Activated CD4-positive, alpha-beta T cell treated with anti-CD3 and anti-CD28 coated beads, Interleukin-2, amount 10 ng/mL, durations not matched to agents 24 days and 14 days (primary cell): ENCODE data around the gene PCDH10. TPM values are rescaled to one million over a fixed set of nuclear protein-coding genes. Genes with fewer than 3 reads are reported as not detected.

Source experiments
- DNase-seq: peaks from one replicate; pipeline ENCODE4 v3.0.0; 2022
- H3K27ac Mint-ChIP-seq: one replicate; pipeline ENCODE4 v1.8.0; 2022; ENCODE audit warnings: mild to moderate bottlenecking, mixed read lengths
- H3K27me3 Mint-ChIP-seq: one replicate; pipeline ENCODE4 v1.8.0; 2022; ENCODE audit warnings: mixed read lengths
- H3K36me3 Mint-ChIP-seq: one replicate; pipeline ENCODE4 v1.8.0; 2022; ENCODE audit warnings: low read depth, mild to moderate bottlenecking, mixed read lengths
- H3K4me1 Mint-ChIP-seq: one replicate; pipeline ENCODE4 v1.8.0; 2021; ENCODE audit warnings: mixed read lengths
- H3K4me3 Mint-ChIP-seq: one replicate; pipeline ENCODE4 v1.8.0; 2022; ENCODE audit warnings: mild to moderate bottlenecking, moderate library complexity, mixed read lengths
- H3K9me3 Mint-ChIP-seq: one replicate; pipeline ENCODE4 v1.8.0; 2021; ENCODE audit warnings: mixed read lengths
- intact Hi-C: fragments of 100-400 bp; cut with micrococcal nuclease; formaldehyde crosslinking; loops from one replicate; pipeline ENCODE4 v1.15.1; 2023
- total RNA-seq: library from RNA; stranded (reverse); gene quantifications from 2 replicates; pipeline ENCODE4 v1.2.3, GENCODE V29; 2022

Gene PCDH10
- total RNA-seq, 1 donor from 2014 or later, result not detected

DNA sequence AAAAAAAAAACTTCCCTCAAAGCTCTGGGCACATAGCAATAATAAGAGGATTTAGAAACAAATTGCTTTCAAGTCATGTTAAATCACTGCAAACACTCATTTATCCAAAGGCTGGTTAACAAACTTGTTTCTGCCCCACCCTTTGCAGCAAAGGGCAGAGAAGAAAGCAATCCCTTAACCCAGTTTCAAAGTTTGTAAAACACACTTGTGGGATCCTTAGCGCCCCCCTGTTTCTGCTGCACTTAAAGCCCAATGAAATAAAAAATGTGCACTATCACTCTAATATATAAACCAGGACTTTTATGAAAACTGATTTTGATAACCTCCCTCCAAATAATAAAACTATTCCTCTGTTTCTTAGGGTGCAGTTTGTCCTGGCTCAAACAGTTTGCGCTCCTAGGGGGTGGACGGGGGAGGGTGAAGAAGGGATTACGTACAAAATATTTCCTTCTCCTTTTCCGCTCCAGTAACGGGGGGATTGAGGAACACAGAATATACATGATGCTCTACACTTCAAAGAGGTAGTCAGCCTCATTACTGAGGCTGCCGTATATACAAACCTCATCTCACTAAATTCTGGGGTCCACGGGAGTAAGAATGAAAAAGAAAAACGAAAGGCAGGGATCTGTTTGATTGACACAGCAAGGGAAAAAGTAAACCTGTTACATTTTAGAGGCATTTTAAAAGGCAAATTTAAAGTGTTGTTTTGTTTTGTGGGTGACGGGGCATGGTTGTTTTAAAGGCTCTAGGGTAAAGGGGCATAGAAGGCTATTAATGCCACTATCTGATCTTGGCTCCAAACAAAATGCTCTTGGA is 3.1 kb upstream of the PCDH10 start:
- H3K36me3 Mint-ChIP-seq, result peaks cover 7% of the 10 kb centered on the region
- no peak for DNase-seq
- intact Hi-C loops, result no loop called here
- H3K9me3 Mint-ChIP-seq, result peaks cover 13% of the 10 kb centered on the region
- peaks cover 52% of the 10 kb centered on the region for H3K27me3 Mint-ChIP-seq
- peaks cover 13% of the 10 kb centered on the region for H3K4me1 Mint-ChIP-seq
- no peak overlapping the region for H3K27ac Mint-ChIP-seq
- no peak overlapping the region for H3K4me3 Mint-ChIP-seq

DNA sequence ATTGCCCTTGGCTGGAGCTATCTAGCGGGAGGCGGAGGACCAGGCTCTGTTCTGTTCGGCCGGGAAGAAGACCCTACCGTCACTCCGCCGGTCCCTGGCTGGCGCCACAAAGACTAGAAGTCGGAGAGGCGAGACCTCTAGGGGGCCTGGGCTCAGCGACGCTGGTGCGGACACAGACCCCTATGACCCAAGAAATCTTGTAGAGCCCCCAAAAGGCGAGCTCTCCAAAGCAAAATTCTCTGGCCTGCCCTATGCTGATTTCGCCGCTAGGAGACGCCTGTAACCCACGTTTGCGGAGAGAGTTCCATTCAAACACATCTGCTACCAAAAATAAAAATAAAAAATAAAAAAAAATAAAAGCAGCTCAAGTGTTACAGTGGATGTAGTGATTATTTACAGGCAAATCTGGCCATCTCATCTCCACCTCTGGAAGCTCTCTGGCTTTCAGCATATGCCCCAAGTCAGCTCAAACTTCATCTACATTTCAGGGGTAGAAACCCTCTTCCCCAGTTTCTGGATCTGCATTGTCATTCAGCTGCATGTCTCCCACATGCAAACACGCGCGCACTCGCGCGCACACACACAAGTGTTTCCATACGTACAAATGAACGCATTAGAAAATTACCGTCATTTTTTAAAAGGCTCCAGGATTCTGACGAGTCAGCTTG is 2.4 kb upstream of the PCDH10 start:
- Mint-ChIP-seq H3K9me3 (peaks cover 13% of the 10 kb centered on the region), H3K4me3 (no peak overlapping the region), H3K27ac (no peak overlapping the region), H3K27me3 (peaks cover 58% of the 10 kb centered on the region), H3K4me1 (peaks cover 13% of the 10 kb centered on the region), H3K36me3 (peaks cover 7% of the 10 kb centered on the region)
- intact Hi-C loops, result no loop called here
- DNase-seq, result peak; percentile 63

DNA sequence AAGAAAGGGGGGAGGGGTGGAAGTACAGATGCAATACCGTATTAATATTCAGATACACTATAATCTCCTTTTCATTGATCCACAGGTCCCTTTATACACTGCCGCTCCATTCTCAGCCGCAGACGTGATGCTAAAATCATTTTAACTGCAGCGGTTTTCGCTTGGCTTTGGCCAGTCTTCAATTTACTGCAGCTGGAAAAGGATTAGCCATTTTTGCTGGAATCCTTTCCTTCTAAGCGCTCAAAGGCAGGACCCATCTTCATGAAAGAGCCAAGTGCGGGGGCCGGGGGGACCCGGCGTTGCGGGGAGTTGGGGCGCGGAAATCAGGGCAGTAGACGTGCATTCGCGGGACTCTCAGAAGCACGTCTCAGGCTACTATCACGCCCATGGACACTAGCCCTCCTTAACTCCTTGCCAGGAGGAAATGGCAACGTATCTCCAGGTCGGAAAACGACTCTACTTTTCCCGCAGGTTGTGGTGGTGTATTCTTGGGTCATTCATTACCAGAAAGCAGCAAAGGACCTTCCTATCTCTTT is 1.7 kb upstream of the PCDH10 start:
- Mint-ChIP-seq H3K4me1 (peaks cover 13% of the 10 kb centered on the region), H3K36me3 (peaks cover 7% of the 10 kb centered on the region), H3K27me3 (peaks cover 61% of the 10 kb centered on the region), H3K9me3 (peaks cover 13% of the 10 kb centered on the region), H3K27ac (no peak overlapping the region), H3K4me3 (no peak overlapping the region)
- DNase-seq, result no peak
- intact Hi-C loops, result no loop called here

DNA sequence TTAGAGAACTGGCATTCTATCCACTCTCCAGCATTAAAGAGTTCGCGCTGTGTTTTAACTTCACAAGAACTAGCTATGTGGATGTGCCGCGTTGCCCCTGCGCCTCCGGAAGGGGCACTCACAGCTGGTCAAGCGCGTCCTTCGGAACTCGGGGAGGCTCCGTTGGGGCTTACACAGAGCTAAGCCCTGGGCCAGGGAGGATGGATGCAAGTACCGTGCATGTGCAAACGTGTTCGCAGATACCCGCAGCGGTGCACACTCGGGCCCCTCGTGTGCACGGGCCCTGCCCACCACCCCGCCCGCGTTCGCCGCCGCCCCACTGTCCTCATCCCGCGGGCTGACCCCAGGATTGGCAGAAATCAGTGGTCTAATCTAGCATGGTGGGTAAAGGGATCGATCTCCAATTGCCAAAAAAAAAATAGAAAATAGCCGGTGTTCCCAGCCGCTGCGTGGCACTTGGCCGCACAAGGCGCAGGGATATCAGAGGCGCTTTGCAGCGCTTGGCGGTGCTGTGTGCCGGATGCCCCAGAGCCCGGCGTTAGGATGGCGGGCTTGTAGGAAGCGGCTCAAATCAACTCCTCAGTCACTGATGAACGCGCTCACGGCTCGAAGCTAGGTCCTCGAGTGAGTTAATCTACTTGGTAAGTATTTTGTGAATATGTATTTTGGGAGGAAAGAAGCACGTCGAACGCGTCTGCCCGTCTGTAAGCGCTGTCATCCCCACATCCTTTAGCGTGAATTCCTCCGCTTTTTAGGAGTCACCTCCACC is 989 bp upstream of the PCDH10 start:
- peak; percentile 56 for DNase-seq
- intact Hi-C loops, result no loop called here
- peaks cover 13% of the 10 kb centered on the region for H3K9me3 Mint-ChIP-seq
- peak overlapping the region; percentile 73 for H3K27ac Mint-ChIP-seq
- peaks cover 69% of the 10 kb centered on the region for H3K27me3 Mint-ChIP-seq
- peak overlapping the region; percentile 29 for H3K4me3 Mint-ChIP-seq
- peaks cover 7% of the 10 kb centered on the region for H3K36me3 Mint-ChIP-seq
- peaks cover 16% of the 10 kb centered on the region for H3K4me1 Mint-ChIP-seq

DNA sequence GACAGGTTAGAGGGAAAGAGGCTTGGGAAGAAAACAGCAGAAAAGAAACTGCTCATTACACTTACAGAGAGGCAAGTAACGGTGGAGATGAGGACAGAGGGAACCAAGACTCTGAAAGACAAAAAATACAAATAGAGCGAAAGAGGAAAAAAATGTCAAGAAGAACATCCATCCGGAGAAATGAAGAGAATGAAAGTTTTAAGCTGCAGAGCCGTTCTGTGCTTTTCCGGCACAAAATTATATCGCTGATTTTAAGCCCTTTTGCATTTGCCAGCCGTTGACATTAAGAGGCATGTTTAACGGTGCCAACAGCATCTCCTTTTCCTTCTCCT is 236 bp downstream of the PCDH10 start:
- peak overlapping the region; percentile 63 for H3K4me3 Mint-ChIP-seq

DNA sequence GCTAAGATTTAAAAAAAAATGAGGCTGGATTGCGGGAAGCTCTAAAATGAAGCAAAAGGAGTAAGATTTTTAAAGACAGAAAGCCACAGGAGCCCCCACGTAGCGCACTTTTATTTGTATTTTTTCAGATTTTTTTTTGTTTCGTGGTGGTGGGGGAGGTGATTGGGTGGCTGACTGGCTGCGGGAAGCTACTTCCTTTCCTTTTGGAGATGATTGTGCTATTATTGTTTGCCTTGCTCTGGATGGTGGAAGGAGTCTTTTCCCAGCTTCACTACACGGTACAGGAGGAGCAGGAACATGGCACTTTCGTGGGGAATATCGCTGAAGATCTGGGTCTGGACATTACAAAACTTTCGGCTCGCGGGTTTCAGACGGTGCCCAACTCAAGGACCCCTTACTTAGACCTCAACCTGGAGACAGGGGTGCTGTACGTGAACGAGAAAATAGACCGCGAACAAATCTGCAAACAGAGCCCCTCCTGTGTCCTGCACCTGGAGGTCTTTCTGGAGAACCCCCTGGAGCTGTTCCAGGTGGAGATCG is 908 bp downstream of the PCDH10 start:
- intact Hi-C loops, result no loop called here
- no peak overlapping the region for H3K4me3 Mint-ChIP-seq
- H3K9me3 Mint-ChIP-seq, result peaks cover 13% of the 10 kb centered on the region
- peaks cover 7% of the 10 kb centered on the region for H3K36me3 Mint-ChIP-seq
- peaks cover 16% of the 10 kb centered on the region for H3K4me1 Mint-ChIP-seq
- no peak overlapping the region for H3K27ac Mint-ChIP-seq
- H3K27me3 Mint-ChIP-seq, result peaks cover 73% of the 10 kb centered on the region
- peak; percentile 47 for DNase-seq

More for the DNA sequence above, 236 bp downstream of the PCDH10 start:
- no peak for DNase-seq
- Mint-ChIP-seq H3K4me1 (peaks cover 16% of the 10 kb centered on the region), H3K36me3 (peaks cover 7% of the 10 kb centered on the region), H3K27ac (peak overlapping the region; percentile 73), H3K9me3 (peaks cover 13% of the 10 kb centered on the region), H3K27me3 (peaks cover 73% of the 10 kb centered on the region)
- intact Hi-C loops, result no loop called here

DNA sequence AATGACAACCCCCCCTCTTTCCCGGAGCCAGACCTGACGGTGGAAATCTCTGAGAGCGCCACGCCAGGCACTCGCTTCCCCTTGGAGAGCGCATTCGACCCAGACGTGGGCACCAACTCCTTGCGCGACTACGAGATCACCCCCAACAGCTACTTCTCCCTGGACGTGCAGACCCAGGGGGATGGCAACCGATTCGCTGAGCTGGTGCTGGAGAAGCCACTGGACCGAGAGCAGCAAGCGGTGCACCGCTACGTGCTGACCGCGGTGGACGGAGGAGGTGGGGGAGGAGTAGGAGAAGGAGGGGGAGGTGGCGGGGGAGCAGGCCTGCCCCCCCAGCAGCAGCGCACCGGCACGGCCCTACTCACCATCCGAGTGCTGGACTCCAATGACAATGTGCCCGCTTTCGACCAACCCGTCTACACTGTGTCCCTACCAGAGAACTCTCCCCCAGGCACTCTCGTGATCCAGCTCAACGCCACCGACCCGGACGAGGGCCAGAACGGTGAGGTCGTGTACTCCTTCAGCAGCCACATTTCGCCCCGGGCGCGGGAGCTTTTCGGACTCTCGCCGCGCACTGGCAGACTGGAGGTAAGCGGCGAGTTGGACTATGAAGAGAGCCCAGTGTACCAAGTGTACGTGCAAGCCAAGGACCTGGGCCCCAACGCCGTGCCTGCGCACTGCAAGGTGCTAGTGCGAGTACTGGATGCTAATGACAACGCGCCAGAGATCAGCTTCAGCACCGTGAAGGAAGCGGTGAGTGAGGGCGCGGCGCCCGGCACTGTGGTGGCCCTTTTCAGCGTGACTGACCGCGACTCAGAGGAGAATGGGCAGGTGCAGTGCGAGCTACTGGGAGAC is 1.6 kb downstream of the PCDH10 start:
- peak; percentile 58 for DNase-seq
- intact Hi-C loops, result no loop called here
- peaks cover 13% of the 10 kb centered on the region for H3K9me3 Mint-ChIP-seq
- peak overlapping the region; percentile 37 for H3K4me3 Mint-ChIP-seq
- H3K36me3 Mint-ChIP-seq, result peaks cover 7% of the 10 kb centered on the region
- H3K27me3 Mint-ChIP-seq, result peaks cover 70% of the 10 kb centered on the region
- peak overlapping the region; percentile 26 for H3K27ac Mint-ChIP-seq
- H3K4me1 Mint-ChIP-seq, result peaks cover 16% of the 10 kb centered on the region

DNA sequence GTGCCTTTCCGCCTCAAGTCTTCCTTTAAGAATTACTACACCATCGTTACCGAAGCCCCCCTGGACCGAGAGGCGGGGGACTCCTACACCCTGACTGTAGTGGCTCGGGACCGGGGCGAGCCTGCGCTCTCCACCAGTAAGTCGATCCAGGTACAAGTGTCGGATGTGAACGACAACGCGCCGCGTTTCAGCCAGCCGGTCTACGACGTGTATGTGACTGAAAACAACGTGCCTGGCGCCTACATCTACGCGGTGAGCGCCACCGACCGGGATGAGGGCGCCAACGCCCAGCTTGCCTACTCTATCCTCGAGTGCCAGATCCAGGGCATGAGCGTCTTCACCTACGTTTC is 2.2 kb downstream of the PCDH10 start:
- DNase-seq, result peak; percentile 59
- peaks cover 6% of the 10 kb centered on the region for H3K36me3 Mint-ChIP-seq
- H3K4me1 Mint-ChIP-seq, result peaks cover 14% of the 10 kb centered on the region
- H3K4me3 Mint-ChIP-seq, result no peak overlapping the region
- H3K9me3 Mint-ChIP-seq, result peaks cover 13% of the 10 kb centered on the region
- intact Hi-C loops, result no loop called here
- H3K27ac Mint-ChIP-seq, result peak overlapping the region; percentile 5
- peaks cover 64% of the 10 kb centered on the region for H3K27me3 Mint-ChIP-seq

DNA sequence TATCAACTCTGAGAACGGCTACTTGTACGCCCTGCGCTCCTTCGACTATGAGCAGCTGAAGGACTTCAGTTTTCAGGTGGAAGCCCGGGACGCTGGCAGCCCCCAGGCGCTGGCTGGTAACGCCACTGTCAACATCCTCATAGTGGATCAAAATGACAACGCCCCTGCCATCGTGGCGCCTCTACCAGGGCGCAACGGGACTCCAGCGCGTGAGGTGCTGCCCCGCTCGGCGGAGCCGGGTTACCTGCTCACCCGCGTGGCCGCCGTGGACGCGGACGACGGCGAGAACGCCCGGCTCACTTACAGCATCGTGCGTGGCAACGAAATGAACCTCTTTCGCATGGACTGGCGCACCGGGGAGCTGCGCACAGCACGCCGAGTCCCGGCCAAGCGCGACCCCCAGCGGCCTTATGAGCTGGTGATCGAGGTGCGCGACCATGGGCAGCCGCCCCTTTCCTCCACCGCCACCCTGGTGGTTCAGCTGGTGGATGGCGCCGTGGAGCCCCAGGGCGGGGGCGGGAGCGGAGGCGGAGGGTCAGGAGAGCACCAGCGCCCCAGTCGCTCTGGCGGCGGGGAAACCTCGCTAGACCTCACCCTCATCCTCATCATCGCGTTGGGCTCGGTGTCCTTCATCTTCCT is 2.7 kb downstream of the PCDH10 start:
- Mint-ChIP-seq H3K4me3 (no peak overlapping the region), H3K27me3 (peaks cover 61% of the 10 kb centered on the region), H3K27ac (peak overlapping the region; percentile 70), H3K9me3 (peaks cover 13% of the 10 kb centered on the region), H3K36me3 (peaks cover 6% of the 10 kb centered on the region), H3K4me1 (peaks cover 14% of the 10 kb centered on the region)
- intact Hi-C loops, result no loop called here
- DNase-seq, result peak; percentile 54

DNA sequence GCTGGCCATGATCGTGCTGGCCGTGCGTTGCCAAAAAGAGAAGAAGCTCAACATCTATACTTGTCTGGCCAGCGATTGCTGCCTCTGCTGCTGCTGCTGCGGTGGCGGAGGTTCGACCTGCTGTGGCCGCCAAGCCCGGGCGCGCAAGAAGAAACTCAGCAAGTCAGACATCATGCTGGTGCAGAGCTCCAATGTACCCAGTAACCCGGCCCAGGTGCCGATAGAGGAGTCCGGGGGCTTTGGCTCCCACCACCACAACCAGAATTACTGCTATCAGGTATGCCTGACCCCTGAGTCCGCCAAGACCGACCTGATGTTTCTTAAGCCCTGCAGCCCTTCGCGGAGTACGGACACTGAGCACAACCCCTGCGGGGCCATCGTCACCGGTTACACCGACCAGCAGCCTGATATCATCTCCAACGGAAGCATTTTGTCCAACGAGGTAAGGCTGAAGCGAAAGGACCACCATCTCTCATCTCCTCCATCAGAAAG is 3.3 kb downstream of the PCDH10 start:
- peak overlapping the region; percentile 82 for H3K27ac Mint-ChIP-seq
- peak overlapping the region; percentile 4 for H3K4me3 Mint-ChIP-seq

DNA sequence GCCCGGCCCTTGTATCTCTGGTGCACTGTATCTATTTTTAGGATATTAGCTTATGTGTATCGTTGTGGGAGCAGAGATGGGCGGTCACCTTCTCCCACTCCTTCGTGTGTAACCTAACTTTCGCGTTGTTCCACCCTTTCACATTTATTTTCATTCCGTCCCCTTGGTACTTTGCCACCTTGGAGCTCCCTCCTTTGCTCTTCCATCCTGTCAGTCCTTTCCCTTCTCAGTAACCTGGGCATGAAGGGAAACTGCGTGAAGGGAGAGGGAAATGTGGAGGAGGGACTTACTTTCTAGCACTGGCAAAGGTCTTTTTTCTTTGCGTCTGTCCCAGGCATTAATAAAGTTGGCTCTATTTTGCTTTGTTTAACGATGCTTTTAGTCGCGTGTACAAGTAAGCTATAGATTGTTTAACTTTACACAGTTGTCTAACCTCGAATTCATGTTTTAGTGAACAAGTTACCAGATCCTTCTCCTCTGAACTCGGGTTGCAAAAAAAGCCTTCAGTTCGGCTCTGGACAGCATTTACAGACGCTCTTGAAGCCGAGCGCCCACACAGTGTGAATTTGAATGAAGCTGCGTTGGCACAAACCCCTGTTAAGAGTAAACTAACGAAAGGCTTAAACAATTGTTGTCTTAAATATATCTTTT is 3.9 kb downstream of the PCDH10 start:
- H3K27me3 Mint-ChIP-seq, result peaks cover 54% of the 10 kb centered on the region
- H3K4me1 Mint-ChIP-seq, result peaks cover 14% of the 10 kb centered on the region
- H3K27ac Mint-ChIP-seq, result peak overlapping the region; percentile 82

More for the DNA sequence above, 3.3 kb downstream of the PCDH10 start:
- peaks cover 14% of the 10 kb centered on the region for H3K4me1 Mint-ChIP-seq
- H3K27me3 Mint-ChIP-seq, result peaks cover 55% of the 10 kb centered on the region
- DNase-seq, result no peak
- H3K36me3 Mint-ChIP-seq, result peaks cover 6% of the 10 kb centered on the region
- intact Hi-C loops, result no loop called here
- H3K9me3 Mint-ChIP-seq, result peaks cover 13% of the 10 kb centered on the region

DNA sequence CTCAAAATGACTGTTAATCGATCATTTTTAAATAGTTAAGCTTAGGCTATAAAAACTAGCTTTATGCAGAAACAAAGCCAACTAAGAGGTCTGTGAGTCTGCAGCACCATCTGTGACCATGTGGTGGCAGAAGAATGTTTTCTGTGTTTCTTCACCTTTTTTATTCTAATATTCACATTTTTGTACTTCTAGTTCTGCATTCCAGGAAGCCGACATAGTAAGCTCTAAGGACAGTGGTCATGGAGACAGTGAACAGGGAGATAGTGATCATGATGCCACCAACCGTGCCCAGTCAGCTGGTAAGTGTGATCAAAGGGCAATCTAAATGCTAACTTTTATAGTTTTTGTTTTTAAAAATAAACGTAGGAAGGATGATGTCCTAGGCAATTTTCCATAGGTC is 5.6 kb downstream of the PCDH10 start:
- Mint-ChIP-seq H3K9me3 (no peaks in the 10 kb centered on the region), H3K4me1 (peaks cover 3% of the 10 kb centered on the region), H3K4me3 (no peak overlapping the region), H3K27me3 (peaks cover 37% of the 10 kb centered on the region), H3K27ac (no peak overlapping the region), H3K36me3 (no peaks in the 10 kb centered on the region)
- intact Hi-C loops, result no loop called here
- no peak for DNase-seq

More for the DNA sequence above, 3.9 kb downstream of the PCDH10 start:
- no peak for DNase-seq
- Mint-ChIP-seq H3K9me3 (peaks cover 13% of the 10 kb centered on the region), H3K4me3 (peak overlapping the region; percentile 4), H3K36me3 (peaks cover 6% of the 10 kb centered on the region)
- intact Hi-C loops, result no loop called here
